ENCODE measurements around the gene HSPG2. TPM values are rescaled to one million over a fixed set of nuclear protein-coding genes. Genes with fewer than 3 reads are reported as not detected.
A peak's percentile ranks its signal among the peaks of the same experiment; 100 is the strongest.
"Not testable (repeated sequence)": the region's sequence is repeated elsewhere in the genome, so short reads cannot be mapped to it uniquely, and the experiment has no call there.

The HSPG2 gene
- total RNA-seq (2014; rRNA removed; shearing (Covaris generic)), result 1.2 and 1.6 TPM in 2 replicates
- total RNA-seq (2022), result 3.5 and 4.7 TPM in 2 replicates
- Bru-seq, nascent RNA, result percentile 12 among the genes with signal in this experiment
- percentile 19 among the genes with signal in this experiment for BruChase-seq, experiment 1, labeled RNA remaining after a 6-hour chase
- BruChase-seq, experiment 2, labeled RNA remaining after a 2-hour chase, result percentile 17 among the genes with signal in this experiment
- long read RNA-seq, partial matches to known transcripts, result 1 of 4 reads
- long read RNA-seq, other reads (novel, unspliced or antisense), result 2 of 4 reads

DNA sequence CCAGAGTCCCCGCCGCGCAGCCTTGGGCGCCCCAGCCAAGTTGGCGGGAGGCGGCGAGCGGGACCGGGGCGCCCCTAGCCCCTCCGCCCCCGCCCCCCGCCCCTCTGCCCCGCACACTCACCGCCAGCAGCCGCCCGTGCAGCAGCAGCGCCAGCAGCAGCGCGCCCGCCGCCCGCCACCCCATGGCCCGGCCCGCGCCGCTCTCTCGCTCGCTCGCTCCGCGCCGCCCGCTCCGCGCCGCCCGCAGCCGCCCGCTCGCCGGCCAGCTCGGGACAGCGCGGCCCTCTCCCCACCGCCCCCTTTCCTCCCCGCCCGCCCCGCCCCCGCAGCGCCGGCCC is at the start of gene HSPG2:
Gene HSPG2, minus strand, starts transcription at position 277 of the 338 bp plus-strand sequence. Its CDS starts 93 bp downstream, at position 184.
- Histone ChIP-seq H3K27ac (ENCODE audit: low read depth, low read length, poor library complexity, severe bottlenecking) (no peak within 1 kb of the TSS), H4K20me1 (ENCODE audit: insufficient read depth, low read length) (no peaks in the 10 kb centered on the region), H3K4me2 (ENCODE audit: low read length) (peak within 1 kb of the TSS; percentile 57), H3K36me3 (ENCODE audit: insufficient read depth, low read length) (no peaks in the 10 kb centered on the region), H3K9me2 (ENCODE audit: insufficient read depth, low read length) (no peaks in the 10 kb centered on the region), H3K4me3 (ENCODE audit: low read depth, low read length, poor library complexity, severe bottlenecking) (peak within 1 kb of the TSS; percentile 54), H2AFZ (ENCODE audit: low read length) (peak within 1 kb of the TSS; percentile 27; the same call in 1 of the 2 replicates), H3K9me3 (ENCODE audit: low read length) (no peaks in the 10 kb centered on the region), H3K4me1 (ENCODE audit: insufficient read depth, low read length, poor library complexity, severe bottlenecking) (peaks cover 5% of the 10 kb centered on the region), H3K79me2 (ENCODE audit: insufficient read depth, low read depth, low read length) (no peaks in the 10 kb centered on the region)
- CTCF ChIA-PET (ENCODE audit: unreplicated experiment), result no interaction called here
- intact Hi-C loops (cut with micrococcal nuclease; ENCODE audit: unreplicated experiment), result no loop called here
- POLR2A ChIA-PET, result no interaction called here
- DNase-seq (ENCODE audit: low spot score), result no peak
- TF ChIP-seq, protein P1, sequence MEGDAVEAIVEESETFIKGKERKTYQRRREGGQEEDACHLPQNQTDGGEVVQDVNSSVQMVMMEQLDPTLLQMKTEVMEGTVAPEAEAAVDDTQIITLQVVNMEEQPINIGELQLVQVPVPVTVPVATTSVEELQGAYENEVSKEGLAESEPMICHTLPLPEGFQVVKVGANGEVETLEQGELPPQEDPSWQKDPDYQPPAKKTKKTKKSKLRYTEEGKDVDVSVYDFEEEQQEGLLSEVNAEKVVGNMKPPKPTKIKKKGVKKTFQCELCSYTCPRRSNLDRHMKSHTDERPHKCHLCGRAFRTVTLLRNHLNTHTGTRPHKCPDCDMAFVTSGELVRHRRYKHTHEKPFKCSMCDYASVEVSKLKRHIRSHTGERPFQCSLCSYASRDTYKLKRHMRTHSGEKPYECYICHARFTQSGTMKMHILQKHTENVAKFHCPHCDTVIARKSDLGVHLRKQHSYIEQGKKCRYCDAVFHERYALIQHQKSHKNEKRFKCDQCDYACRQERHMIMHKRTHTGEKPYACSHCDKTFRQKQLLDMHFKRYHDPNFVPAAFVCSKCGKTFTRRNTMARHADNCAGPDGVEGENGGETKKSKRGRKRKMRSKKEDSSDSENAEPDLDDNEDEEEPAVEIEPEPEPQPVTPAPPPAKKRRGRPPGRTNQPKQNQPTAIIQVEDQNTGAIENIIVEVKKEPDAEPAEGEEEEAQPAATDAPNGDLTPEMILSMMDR (conservative IDR thresholded peaks at IDR 0.05; ENCODE audit: low read length), result no peak
- TF ChIP-seq EZH2phosphoT487 (IDR thresholded peaks at IDR 0.05; ENCODE audit: borderline replicate concordance, low read depth, low read length), result no peak
- no TSS peak for BruUV-seq (replicated peaks)

DNA sequence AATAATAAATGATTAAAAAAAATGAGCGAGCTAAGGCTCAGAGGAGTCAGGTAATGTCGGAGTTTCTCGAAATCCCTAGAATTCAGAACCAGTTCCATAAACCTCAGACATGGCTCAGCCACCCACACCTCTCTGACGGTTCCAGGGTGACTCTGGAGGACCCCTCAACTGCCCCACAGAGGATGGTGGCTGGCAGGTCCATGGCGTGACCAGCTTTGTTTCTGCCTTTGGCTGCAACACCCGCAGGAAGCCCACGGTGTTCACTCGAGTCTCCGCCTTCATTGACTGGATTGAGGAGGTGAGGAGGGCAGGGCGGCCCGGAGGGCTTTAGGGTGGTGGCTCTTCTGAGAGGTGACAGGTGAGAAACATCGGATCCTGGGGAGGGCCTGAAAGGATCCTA is 49.3 kb upstream of the HSPG2 start:
- H2AFZ ChIP-seq (ENCODE audit: low read length); BruUV-seq (replicated peaks); H3K9me2 ChIP-seq (ENCODE audit: insufficient read depth, low read length); H3K79me2 ChIP-seq (ENCODE audit: insufficient read depth, low read depth, low read length); H3K4me2 ChIP-seq (ENCODE audit: low read length); H3K27ac ChIP-seq (ENCODE audit: low read depth, low read length, poor library complexity, severe bottlenecking); H3K36me3 ChIP-seq (ENCODE audit: insufficient read depth, low read length); H3K4me3 ChIP-seq (ENCODE audit: low read depth, low read length, poor library complexity, severe bottlenecking); CTCF ChIA-PET (ENCODE audit: unreplicated experiment); H3K4me1 ChIP-seq (ENCODE audit: insufficient read depth, low read length, poor library complexity, severe bottlenecking); POLR2A ChIA-PET; H3K9me3 ChIP-seq (ENCODE audit: low read length); DNase-seq (ENCODE audit: low spot score); intact Hi-C loops (cut with micrococcal nuclease; ENCODE audit: unreplicated experiment); H4K20me1 ChIP-seq (ENCODE audit: insufficient read depth, low read length): not testable (repeated sequence)

- H3K4me3 ChIP-seq (ENCODE audit: low read depth, low read length, poor library complexity, severe bottlenecking); H4K20me1 ChIP-seq (ENCODE audit: insufficient read depth, low read length); H3K9me3 ChIP-seq (ENCODE audit: low read length); H3K36me3 ChIP-seq (ENCODE audit: insufficient read depth, low read length); CTCF ChIA-PET (ENCODE audit: unreplicated experiment); H3K79me2 ChIP-seq (ENCODE audit: insufficient read depth, low read depth, low read length); H3K4me2 ChIP-seq (ENCODE audit: low read length); H3K27ac ChIP-seq (ENCODE audit: low read depth, low read length, poor library complexity, severe bottlenecking); H3K4me1 ChIP-seq (ENCODE audit: insufficient read depth, low read length, poor library complexity, severe bottlenecking); POLR2A ChIA-PET; H2AFZ ChIP-seq (ENCODE audit: low read length); DNase-seq (ENCODE audit: low spot score); BruUV-seq (replicated peaks); H3K9me2 ChIP-seq (ENCODE audit: insufficient read depth, low read length); intact Hi-C loops (cut with micrococcal nuclease; ENCODE audit: unreplicated experiment): not testable (repeated sequence)
Observed at GRCh38 chr1:21985893-21986292, 48.8 kb upstream of the HSPG2 start.

- CTCF ChIA-PET (ENCODE audit: unreplicated experiment); H3K27ac ChIP-seq (ENCODE audit: low read depth, low read length, poor library complexity, severe bottlenecking); H3K9me3 ChIP-seq (ENCODE audit: low read length); H2AFZ ChIP-seq (ENCODE audit: low read length); H3K4me3 ChIP-seq (ENCODE audit: low read depth, low read length, poor library complexity, severe bottlenecking); DNase-seq (ENCODE audit: low spot score); H3K4me1 ChIP-seq (ENCODE audit: insufficient read depth, low read length, poor library complexity, severe bottlenecking); BruUV-seq (replicated peaks); H3K9me2 ChIP-seq (ENCODE audit: insufficient read depth, low read length); H3K79me2 ChIP-seq (ENCODE audit: insufficient read depth, low read depth, low read length); H3K4me2 ChIP-seq (ENCODE audit: low read length); intact Hi-C loops (cut with micrococcal nuclease; ENCODE audit: unreplicated experiment); H3K36me3 ChIP-seq (ENCODE audit: insufficient read depth, low read length); H4K20me1 ChIP-seq (ENCODE audit: insufficient read depth, low read length): not testable (repeated sequence)
- POLR2A ChIA-PET, result interaction anchor here (0.6 kb wide), 1 partner anchor 106 kb away, joined by 4 read pairs; no protein-coding TSS in a partner anchor
Observed at GRCh38 chr1:21983539-21983938, 46.4 kb upstream of the HSPG2 start.

DNA sequence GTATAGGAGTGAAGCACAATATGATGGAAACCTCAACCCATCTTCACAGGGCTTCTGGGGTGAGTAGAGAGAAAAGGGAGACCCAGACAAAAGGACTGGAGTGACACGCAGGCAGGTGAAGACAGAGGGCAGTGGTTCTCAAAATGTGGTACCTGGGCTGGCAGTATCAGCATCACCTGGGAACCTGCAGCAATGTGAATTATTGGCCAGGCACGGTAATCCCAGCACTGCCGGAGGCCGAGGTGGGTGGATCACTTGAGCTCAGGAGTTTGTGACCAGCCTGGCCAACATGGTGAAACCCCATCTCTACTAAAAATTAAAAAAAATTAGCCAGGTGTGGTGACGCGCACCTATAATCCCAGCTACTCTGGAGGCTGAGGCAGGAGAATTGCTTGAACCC is 45.0 kb upstream of the HSPG2 start:
- H3K9me2 ChIP-seq (ENCODE audit: insufficient read depth, low read length); H3K4me2 ChIP-seq (ENCODE audit: low read length); H3K36me3 ChIP-seq (ENCODE audit: insufficient read depth, low read length); H3K9me3 ChIP-seq (ENCODE audit: low read length); DNase-seq (ENCODE audit: low spot score); H3K4me1 ChIP-seq (ENCODE audit: insufficient read depth, low read length, poor library complexity, severe bottlenecking); intact Hi-C loops (cut with micrococcal nuclease; ENCODE audit: unreplicated experiment); H3K27ac ChIP-seq (ENCODE audit: low read depth, low read length, poor library complexity, severe bottlenecking); BruUV-seq (replicated peaks); H4K20me1 ChIP-seq (ENCODE audit: insufficient read depth, low read length); H3K79me2 ChIP-seq (ENCODE audit: insufficient read depth, low read depth, low read length); H2AFZ ChIP-seq (ENCODE audit: low read length); POLR2A ChIA-PET; CTCF ChIA-PET (ENCODE audit: unreplicated experiment); H3K4me3 ChIP-seq (ENCODE audit: low read depth, low read length, poor library complexity, severe bottlenecking): not testable (repeated sequence)

DNA sequence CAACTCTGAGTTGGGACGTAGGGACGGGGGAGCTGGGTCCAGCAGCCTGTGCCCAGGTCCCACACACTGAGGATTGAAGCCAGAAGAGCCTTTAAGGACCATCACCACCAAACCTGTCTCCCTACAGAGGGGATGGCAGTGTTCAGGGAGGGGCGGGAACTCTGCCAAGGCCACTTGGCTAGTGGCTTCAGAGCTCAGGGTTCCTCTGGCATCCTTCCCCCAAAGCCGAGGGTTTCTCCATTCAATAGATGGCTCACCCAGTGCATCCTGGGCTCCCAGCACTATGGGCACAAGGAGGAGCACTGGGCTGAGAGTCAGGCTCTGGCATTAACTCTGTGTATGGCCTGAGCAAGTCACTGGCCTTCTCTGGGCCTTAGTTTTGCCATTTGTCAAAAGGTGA is 44.1 kb upstream of the HSPG2 start:
- DNase-seq (ENCODE audit: low spot score); POLR2A ChIA-PET; intact Hi-C loops (cut with micrococcal nuclease; ENCODE audit: unreplicated experiment); H3K79me2 ChIP-seq (ENCODE audit: insufficient read depth, low read depth, low read length); H2AFZ ChIP-seq (ENCODE audit: low read length); BruUV-seq (replicated peaks); H3K36me3 ChIP-seq (ENCODE audit: insufficient read depth, low read length); H3K4me2 ChIP-seq (ENCODE audit: low read length); H3K4me3 ChIP-seq (ENCODE audit: low read depth, low read length, poor library complexity, severe bottlenecking); H4K20me1 ChIP-seq (ENCODE audit: insufficient read depth, low read length); H3K27ac ChIP-seq (ENCODE audit: low read depth, low read length, poor library complexity, severe bottlenecking); H3K9me2 ChIP-seq (ENCODE audit: insufficient read depth, low read length); CTCF ChIA-PET (ENCODE audit: unreplicated experiment); H3K9me3 ChIP-seq (ENCODE audit: low read length); H3K4me1 ChIP-seq (ENCODE audit: insufficient read depth, low read length, poor library complexity, severe bottlenecking): not testable (repeated sequence)
